ENCODE data around the gene SFMBT2. TPM values are rescaled to one million over a fixed set of nuclear protein-coding genes. Genes with fewer than 3 reads are reported as not detected.

SFMBT2 gene
- total RNA-seq, 3 donors from 2014 or later (not counting 1 experiment from before 2014, with no cell fraction given): 50.4 to 70.4 (median 52.2) TPM

DNA sequence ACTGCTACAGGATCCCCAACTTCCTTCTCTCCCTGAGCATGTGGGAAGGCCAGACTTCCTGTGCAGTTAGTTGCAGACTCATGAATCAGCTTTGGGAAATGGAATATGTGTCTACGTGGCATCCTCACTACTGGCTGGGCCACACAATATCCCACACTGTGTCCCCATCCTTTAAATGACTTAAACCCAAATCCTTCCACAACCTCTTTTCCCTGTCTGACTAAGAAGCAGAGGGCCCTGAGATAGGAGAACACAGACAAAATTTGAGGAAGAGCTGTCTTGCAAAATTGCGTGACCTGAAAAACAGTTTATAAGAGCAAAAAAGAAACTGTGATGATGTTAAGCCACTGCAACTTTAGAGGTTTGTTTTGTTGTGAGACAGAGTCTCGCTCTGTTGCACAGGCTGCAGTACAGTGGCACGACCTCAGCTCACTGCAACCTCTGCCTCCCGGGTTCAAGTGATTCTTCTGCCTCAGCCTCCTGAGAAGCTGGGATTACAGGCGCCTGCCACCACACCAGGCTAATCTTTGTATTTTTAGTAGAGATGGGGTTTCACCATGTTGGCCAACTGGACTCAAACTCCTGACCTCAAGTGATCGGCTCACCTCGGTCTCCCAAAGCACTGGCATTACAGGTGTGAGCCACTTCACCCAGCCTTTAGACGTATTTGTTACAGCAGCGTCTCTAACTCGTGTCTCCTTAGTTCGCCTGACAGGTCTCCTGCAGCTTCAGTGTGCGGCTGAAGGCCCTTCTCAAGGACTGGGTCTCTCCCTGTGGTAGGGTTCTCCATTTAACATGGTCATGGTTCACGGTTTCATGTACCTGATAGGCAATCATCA is 46.9 kb upstream of the SFMBT2 start:
- no peaks in the 10 kb centered on the region for H3K27me3 ChIP-seq (ENCODE audit: control insufficient read depth, insufficient read depth, low read length)
- no peaks in the 10 kb centered on the region for H3K4me1 Mint-ChIP-seq
- no peaks in the 10 kb centered on the region for H3K9me3 Mint-ChIP-seq
- DNase-seq (no peak), ATAC-seq (no peak)
- no peaks in the 10 kb centered on the region for H3K36me3 ChIP-seq (ENCODE audit: control insufficient read depth, insufficient read depth, low read length)
- H3K27me3 Mint-ChIP-seq (ENCODE audit: low read depth in 2 of 2): peaks cover 0 to 3% of the 10 kb centered on the region in 2 donors
- H3K4me1 ChIP-seq (ENCODE audit: control insufficient read depth, insufficient read depth, low read length): no peaks in the 10 kb centered on the region
- no peak overlapping the region for H3K27ac ChIP-seq (ENCODE audit: low read length)
- TF ChIP-seq CTCF (IDR thresholded peaks at IDR 0.05): no peak
- H3K4me3 Mint-ChIP-seq: no peak overlapping the region
- intact Hi-C loops (cut with micrococcal nuclease): no loop called here
- H3K9me3 ChIP-seq (ENCODE audit: control insufficient read depth, insufficient read depth, low read length): no peaks in the 10 kb centered on the region
- 83% methylated on average over 12 of the region's 14 CpGs for WGBS (ENCODE audit: insufficient coverage)
- no peaks in the 10 kb centered on the region for H3K36me3 Mint-ChIP-seq
- no peak overlapping the region for H3K27ac Mint-ChIP-seq
- H3K4me3 ChIP-seq (ENCODE audit: low read length): no peak overlapping the region

- ATAC-seq (no peak), DNase-seq (no peak)
- H3K9me3 ChIP-seq (ENCODE audit: control insufficient read depth, insufficient read depth, low read length): no peaks in the 10 kb centered on the region
- no peaks in the 10 kb centered on the region for H3K4me1 ChIP-seq (ENCODE audit: control insufficient read depth, insufficient read depth, low read length)
- Mint-ChIP-seq H3K9me3 (peaks cover 3 to 6% of the 10 kb centered on the region in 2 donors), H3K36me3 (peaks cover 16% of the 10 kb centered on the region), H3K4me1 (peaks cover 0 to 11% of the 10 kb centered on the region in 2 donors), H3K27ac (no peak overlapping the region), H3K27me3 (ENCODE audit: low read depth in 2 of 2) (peaks cover 3 to 6% of the 10 kb centered on the region in 2 donors), H3K4me3 (no peak overlapping the region)
- no peaks in the 10 kb centered on the region for H3K36me3 ChIP-seq (ENCODE audit: control insufficient read depth, insufficient read depth, low read length)
- 100% methylated on average over 2 of the region's 4 CpGs for WGBS (ENCODE audit: insufficient coverage)
- intact Hi-C loops (cut with micrococcal nuclease): no loop called here
- no peaks in the 10 kb centered on the region for H3K27me3 ChIP-seq (ENCODE audit: control insufficient read depth, insufficient read depth, low read length)
- TF ChIP-seq CTCF (IDR thresholded peaks at IDR 0.05): no peak
- H3K4me3 ChIP-seq (ENCODE audit: low read length): no peak overlapping the region
- no peak overlapping the region for H3K27ac ChIP-seq (ENCODE audit: low read length)
Observed at GRCh38 chr10:7449063-7449695, 38.3 kb upstream of the SFMBT2 start.

DNA sequence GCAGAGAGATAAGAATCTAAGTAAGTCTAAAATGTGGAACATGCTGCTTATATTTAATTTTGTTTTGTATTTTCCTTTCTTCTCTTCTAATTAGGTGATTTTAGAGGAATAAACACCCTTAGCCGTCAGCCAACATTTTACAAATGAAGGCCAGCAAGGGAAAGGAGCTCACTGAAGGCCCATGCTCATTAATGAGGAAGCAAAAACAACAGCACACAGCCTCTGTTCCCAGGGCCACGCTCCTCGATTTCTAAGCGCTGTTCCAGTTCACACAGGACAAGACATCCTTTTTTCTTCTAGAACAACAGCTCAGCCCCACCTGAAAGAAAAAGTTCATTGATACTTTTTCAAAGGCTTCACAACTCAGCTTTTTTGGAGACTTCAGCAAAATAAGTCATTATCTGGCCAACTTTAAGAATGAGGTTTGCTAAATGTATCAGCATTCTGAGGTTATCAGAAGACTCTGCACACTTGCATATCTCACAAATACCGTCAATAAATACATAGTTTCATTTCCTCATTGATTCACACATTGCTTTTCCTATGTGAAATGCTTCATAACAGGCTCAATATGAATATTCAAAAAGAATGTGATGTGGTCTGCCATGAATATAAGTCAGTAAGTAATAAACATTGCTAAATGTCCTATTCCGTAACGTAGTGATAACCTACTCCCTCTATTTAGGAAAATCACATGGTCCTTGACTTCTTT is 34.8 kb upstream of the SFMBT2 start:
- Histone ChIP-seq H3K9me3 (ENCODE audit: control insufficient read depth, insufficient read depth, low read length) (no peaks in the 10 kb centered on the region), H3K36me3 (ENCODE audit: control insufficient read depth, insufficient read depth, low read length) (no peaks in the 10 kb centered on the region), H3K4me1 (ENCODE audit: control insufficient read depth, insufficient read depth, low read length) (no peaks in the 10 kb centered on the region), H3K4me3 (ENCODE audit: low read length) (no peak overlapping the region), H3K27me3 (ENCODE audit: control insufficient read depth, insufficient read depth, low read length) (no peaks in the 10 kb centered on the region), H3K27ac (ENCODE audit: low read length) (no peak overlapping the region)
- intact Hi-C loops (cut with micrococcal nuclease): no loop called here
- H3K27me3 Mint-ChIP-seq (ENCODE audit: low read depth in 2 of 2): peaks cover 3 to 6% of the 10 kb centered on the region in 2 donors
- no peak overlapping the region for H3K27ac Mint-ChIP-seq
- no peak overlapping the region for H3K4me3 Mint-ChIP-seq
- no peak for TF ChIP-seq CTCF (IDR thresholded peaks at IDR 0.05)
- 87% methylated on average over 6 of the region's 7 CpGs for WGBS (ENCODE audit: insufficient coverage)
- ATAC-seq: no peak
- no peak for DNase-seq
- peaks cover 0 to 11% of the 10 kb centered on the region in 2 donors for H3K4me1 Mint-ChIP-seq
- H3K9me3 Mint-ChIP-seq: peaks cover 3 to 6% of the 10 kb centered on the region in 2 donors
- peaks cover 16% of the 10 kb centered on the region for H3K36me3 Mint-ChIP-seq

Data from natural killer cell (primary cell).